ENCODE measurements around the gene TMEM219.

TMEM219 gene

GRCh38 chr16:29961479-29962343, at the start of gene TMEM219:
TMEM219 (plus strand) TSS chr16:29962079; CDS start chr16:29963144, 1,065 bp downstream.
- Histone ChIP-seq H3K27me3 (ENCODE audit: control insufficient read depth in 1 of 2, insufficient read depth in 2 of 2, low read length in 2 of 2) (no peaks in the 10 kb centered on the region), H3K4me3 (ENCODE audit: low read depth in 1 of 2, low read length in 2 of 2) (peak within 1 kb of the TSS; percentile 71 to 72), H3K9me3 (ENCODE audit: low read length) (no peaks in the 10 kb centered on the region), H3K9ac (ENCODE audit: low read length) (peak within 1 kb of the TSS; percentile 76), H3K36me3 (ENCODE audit: insufficient read depth, low read length) (no peaks in the 10 kb centered on the region), H3K27ac (ENCODE audit: low read depth, low read length) (peak within 1 kb of the TSS; percentile 86), H3K4me1 (ENCODE audit: insufficient read depth, low read length) (peaks cover 17% of the 10 kb centered on the region)

- no peak overlapping the region for H3K9ac ChIP-seq (ENCODE audit: low read length)
- no peak overlapping the region for H3K27ac ChIP-seq (ENCODE audit: low read depth, low read length)
- no peak overlapping the region for H3K4me3 ChIP-seq (ENCODE audit: low read depth in 1 of 2, low read length in 2 of 2)
- H3K4me1 ChIP-seq (ENCODE audit: insufficient read depth, low read length), result no peaks in the 10 kb centered on the region
- no peaks in the 10 kb centered on the region for H3K36me3 ChIP-seq (ENCODE audit: insufficient read depth, low read length)
- H3K9me3 ChIP-seq (ENCODE audit: low read length), result no peaks in the 10 kb centered on the region
- no peaks in the 10 kb centered on the region for H3K27me3 ChIP-seq (ENCODE audit: control insufficient read depth in 1 of 2, insufficient read depth in 2 of 2, low read length in 2 of 2)
Measured at GRCh38 chr16:29912087-29912486, 49.8 kb upstream of the TMEM219 start.

- no peaks in the 10 kb centered on the region for H3K4me1 ChIP-seq (ENCODE audit: insufficient read depth, low read length)
- no peak overlapping the region for H3K4me3 ChIP-seq (ENCODE audit: low read depth in 1 of 2, low read length in 2 of 2)
- H3K9me3 ChIP-seq (ENCODE audit: low read length), result no peaks in the 10 kb centered on the region
- H3K36me3 ChIP-seq (ENCODE audit: insufficient read depth, low read length), result no peaks in the 10 kb centered on the region
- H3K27me3 ChIP-seq (ENCODE audit: control insufficient read depth in 1 of 2, insufficient read depth in 2 of 2, low read length in 2 of 2), result no peaks in the 10 kb centered on the region
- H3K27ac ChIP-seq (ENCODE audit: low read depth, low read length), result no peak overlapping the region
- no peak overlapping the region for H3K9ac ChIP-seq (ENCODE audit: low read length)
Measured at GRCh38 chr16:29913514-29913913, 48.4 kb upstream of the TMEM219 start.

GRCh38 chr16:29915590-29916247, 46.2 kb upstream of the TMEM219 start:
- Histone ChIP-seq H3K27me3 (ENCODE audit: control insufficient read depth in 1 of 2, insufficient read depth in 2 of 2, low read length in 2 of 2) (no peaks in the 10 kb centered on the region), H3K4me1 (ENCODE audit: insufficient read depth, low read length) (no peaks in the 10 kb centered on the region), H3K4me3 (ENCODE audit: low read depth in 1 of 2, low read length in 2 of 2) (no peak overlapping the region), H3K36me3 (ENCODE audit: insufficient read depth, low read length) (peaks cover 5% of the 10 kb centered on the region), H3K9ac (ENCODE audit: low read length) (no peak overlapping the region), H3K27ac (ENCODE audit: low read depth, low read length) (no peak overlapping the region), H3K9me3 (ENCODE audit: low read length) (no peaks in the 10 kb centered on the region)

- no peak overlapping the region for H3K27ac ChIP-seq (ENCODE audit: low read depth, low read length)
- no peaks in the 10 kb centered on the region for H3K27me3 ChIP-seq (ENCODE audit: control insufficient read depth in 1 of 2, insufficient read depth in 2 of 2, low read length in 2 of 2)
- no peaks in the 10 kb centered on the region for H3K4me1 ChIP-seq (ENCODE audit: insufficient read depth, low read length)
- H3K9ac ChIP-seq (ENCODE audit: low read length), result no peak overlapping the region
- H3K36me3 ChIP-seq (ENCODE audit: insufficient read depth, low read length), result peaks cover 16% of the 10 kb centered on the region
- no peak overlapping the region for H3K4me3 ChIP-seq (ENCODE audit: low read depth in 1 of 2, low read length in 2 of 2)
- no peaks in the 10 kb centered on the region for H3K9me3 ChIP-seq (ENCODE audit: low read length)
Measured at GRCh38 chr16:29916979-29917378, 44.9 kb upstream of the TMEM219 start.

- Histone ChIP-seq H3K4me3 (ENCODE audit: low read depth in 1 of 2, low read length in 2 of 2) (no peak overlapping the region), H3K4me1 (ENCODE audit: insufficient read depth, low read length) (peaks cover 10% of the 10 kb centered on the region), H3K27ac (ENCODE audit: low read depth, low read length) (no peak overlapping the region), H3K9ac (ENCODE audit: low read length) (no peak overlapping the region), H3K27me3 (ENCODE audit: control insufficient read depth in 1 of 2, insufficient read depth in 2 of 2, low read length in 2 of 2) (no peaks in the 10 kb centered on the region), H3K9me3 (ENCODE audit: low read length) (no peaks in the 10 kb centered on the region), H3K36me3 (ENCODE audit: insufficient read depth, low read length) (peaks cover 22% of the 10 kb centered on the region)
Measured at GRCh38 chr16:29920288-29921033, 41.4 kb upstream of the TMEM219 start.

GRCh38 chr16:29921034-29921385, 40.9 kb upstream of the TMEM219 start:
- Histone ChIP-seq H3K4me3 (ENCODE audit: low read depth in 1 of 2, low read length in 2 of 2) (no peak overlapping the region), H3K9me3 (ENCODE audit: low read length) (no peaks in the 10 kb centered on the region), H3K27me3 (ENCODE audit: control insufficient read depth in 1 of 2, insufficient read depth in 2 of 2, low read length in 2 of 2) (no peaks in the 10 kb centered on the region), H3K9ac (ENCODE audit: low read length) (no peak overlapping the region), H3K4me1 (ENCODE audit: insufficient read depth, low read length) (peaks cover 10% of the 10 kb centered on the region), H3K27ac (ENCODE audit: low read depth, low read length) (no peak overlapping the region), H3K36me3 (ENCODE audit: insufficient read depth, low read length) (peaks cover 22% of the 10 kb centered on the region)

- Histone ChIP-seq H3K27ac (ENCODE audit: low read depth, low read length) (no peak overlapping the region), H3K27me3 (ENCODE audit: control insufficient read depth in 1 of 2, insufficient read depth in 2 of 2, low read length in 2 of 2) (no peaks in the 10 kb centered on the region), H3K9ac (ENCODE audit: low read length) (no peak overlapping the region), H3K36me3 (ENCODE audit: insufficient read depth, low read length) (peaks cover 22% of the 10 kb centered on the region), H3K4me1 (ENCODE audit: insufficient read depth, low read length) (peaks cover 18% of the 10 kb centered on the region), H3K9me3 (ENCODE audit: low read length) (no peaks in the 10 kb centered on the region), H3K4me3 (ENCODE audit: low read depth in 1 of 2, low read length in 2 of 2) (no peak overlapping the region)
Measured at GRCh38 chr16:29922326-29922725, 39.6 kb upstream of the TMEM219 start.

GRCh38 chr16:29922986-29923501, 38.8 kb upstream of the TMEM219 start:
- no peak overlapping the region for H3K27ac ChIP-seq (ENCODE audit: low read depth, low read length)
- no peaks in the 10 kb centered on the region for H3K9me3 ChIP-seq (ENCODE audit: low read length)
- H3K4me1 ChIP-seq (ENCODE audit: insufficient read depth, low read length), result peaks cover 20% of the 10 kb centered on the region
- H3K36me3 ChIP-seq (ENCODE audit: insufficient read depth, low read length), result peaks cover 22% of the 10 kb centered on the region
- no peaks in the 10 kb centered on the region for H3K27me3 ChIP-seq (ENCODE audit: control insufficient read depth in 1 of 2, insufficient read depth in 2 of 2, low read length in 2 of 2)
- H3K9ac ChIP-seq (ENCODE audit: low read length), result no peak overlapping the region
- no peak overlapping the region for H3K4me3 ChIP-seq (ENCODE audit: low read depth in 1 of 2, low read length in 2 of 2)

GRCh38 chr16:29925105-29925756, 36.6 kb upstream of the TMEM219 start:
- peak overlapping the region; percentile 77 to 78 for H3K4me3 ChIP-seq (ENCODE audit: low read depth in 1 of 2, low read length in 2 of 2)
- peak overlapping the region; percentile 73 for H3K9ac ChIP-seq (ENCODE audit: low read length)
- peaks cover 22% of the 10 kb centered on the region for H3K36me3 ChIP-seq (ENCODE audit: insufficient read depth, low read length)
- peak overlapping the region; percentile 96 for H3K27ac ChIP-seq (ENCODE audit: low read depth, low read length)
- no peaks in the 10 kb centered on the region for H3K9me3 ChIP-seq (ENCODE audit: low read length)
- H3K27me3 ChIP-seq (ENCODE audit: control insufficient read depth in 1 of 2, insufficient read depth in 2 of 2, low read length in 2 of 2), result no peaks in the 10 kb centered on the region
- H3K4me1 ChIP-seq (ENCODE audit: insufficient read depth, low read length), result peaks cover 20% of the 10 kb centered on the region
